ENCODE results near the gene CPEB4. TPM values are rescaled to one million over a fixed set of nuclear protein-coding genes. Genes with fewer than 3 reads are reported as not detected.

CPEB4 gene
- total and polyA plus RNA-seq, 4 donors: 46.2 to 98.7 (median 59.9) TPM

- Histone ChIP-seq H3K27me3 (ENCODE audit: control insufficient read depth, insufficient read depth, low read length) (no peaks in the 10 kb centered on the region), H3K27ac (ENCODE audit: low read depth, low read length) (no peak overlapping the region), H3K4me3 (ENCODE audit: low read depth, low read length) (no peak overlapping the region), H3K36me3 (ENCODE audit: control insufficient read depth, insufficient read depth, low read length) (no peaks in the 10 kb centered on the region), H3K9me3 (ENCODE audit: control insufficient read depth, insufficient read depth, low read length) (no peaks in the 10 kb centered on the region), H3K4me1 (ENCODE audit: control insufficient read depth, insufficient read depth, low read length) (no peaks in the 10 kb centered on the region)
- DNase-seq (ENCODE audit: low read depth in 4 of 6, low spot score in 6 of 6): no peak
- WGBS (ENCODE audit: insufficient coverage): no CpG with 5 or more reads among the region's 4 CpGs
These were observed 38.2 kb upstream of the CPEB4 start for GRCh38 chr5:173849908-173850307.

- H3K36me3 ChIP-seq (ENCODE audit: control insufficient read depth, insufficient read depth, low read length): no peaks in the 10 kb centered on the region
- no peaks in the 10 kb centered on the region for H3K27me3 ChIP-seq (ENCODE audit: control insufficient read depth, insufficient read depth, low read length)
- H3K9me3 ChIP-seq (ENCODE audit: control insufficient read depth, insufficient read depth, low read length): no peaks in the 10 kb centered on the region
- DNase-seq (ENCODE audit: low read depth in 4 of 6, low spot score in 6 of 6): no peak
- H3K4me1 ChIP-seq (ENCODE audit: control insufficient read depth, insufficient read depth, low read length): no peaks in the 10 kb centered on the region
- WGBS (ENCODE audit: insufficient coverage): 75% methylated on average over 3 of the region's 6 CpGs
- no peak overlapping the region for H3K27ac ChIP-seq (ENCODE audit: low read depth, low read length)
- no peak overlapping the region for H3K4me3 ChIP-seq (ENCODE audit: low read depth, low read length)
These were observed 37.5 kb upstream of the CPEB4 start for GRCh38 chr5:173850659-173851058.

- H3K4me1 ChIP-seq (ENCODE audit: control insufficient read depth, insufficient read depth, low read length): no peaks in the 10 kb centered on the region
These were observed 36.4 kb upstream of the CPEB4 start for GRCh38 chr5:173851595-173852243.

GRCh38 chr5:173852790-173853359, 35.3 kb upstream of the CPEB4 start:
- no peak for DNase-seq (ENCODE audit: low read depth in 4 of 6, low spot score in 6 of 6)
- H3K27me3 ChIP-seq (ENCODE audit: control insufficient read depth, insufficient read depth, low read length): no peaks in the 10 kb centered on the region
- WGBS (ENCODE audit: insufficient coverage): no CpG with 5 or more reads among the region's 7 CpGs
- H3K4me3 ChIP-seq (ENCODE audit: low read depth, low read length): no peak overlapping the region
- H3K9me3 ChIP-seq (ENCODE audit: control insufficient read depth, insufficient read depth, low read length): no peaks in the 10 kb centered on the region
- H3K36me3 ChIP-seq (ENCODE audit: control insufficient read depth, insufficient read depth, low read length): no peaks in the 10 kb centered on the region
- no peaks in the 10 kb centered on the region for H3K4me1 ChIP-seq (ENCODE audit: control insufficient read depth, insufficient read depth, low read length)
- no peak overlapping the region for H3K27ac ChIP-seq (ENCODE audit: low read depth, low read length)

More at GRCh38 chr5:173851595-173852243, 36.4 kb upstream of the CPEB4 start:
- H3K4me3 ChIP-seq (ENCODE audit: low read depth, low read length): no peak overlapping the region
- no peaks in the 10 kb centered on the region for H3K9me3 ChIP-seq (ENCODE audit: control insufficient read depth, insufficient read depth, low read length)
- H3K27ac ChIP-seq (ENCODE audit: low read depth, low read length): no peak overlapping the region
- no peak for DNase-seq (ENCODE audit: low read depth in 4 of 6, low spot score in 6 of 6)
- H3K36me3 ChIP-seq (ENCODE audit: control insufficient read depth, insufficient read depth, low read length): no peaks in the 10 kb centered on the region
- no peaks in the 10 kb centered on the region for H3K27me3 ChIP-seq (ENCODE audit: control insufficient read depth, insufficient read depth, low read length)
- 79% methylated on average over 8 of the region's 10 CpGs for WGBS (ENCODE audit: insufficient coverage)

- Histone ChIP-seq H3K27me3 (ENCODE audit: control insufficient read depth, insufficient read depth, low read length) (no peaks in the 10 kb centered on the region), H3K9me3 (ENCODE audit: control insufficient read depth, insufficient read depth, low read length) (no peaks in the 10 kb centered on the region), H3K4me1 (ENCODE audit: control insufficient read depth, insufficient read depth, low read length) (no peaks in the 10 kb centered on the region), H3K27ac (ENCODE audit: low read depth, low read length) (no peak overlapping the region), H3K36me3 (ENCODE audit: control insufficient read depth, insufficient read depth, low read length) (no peaks in the 10 kb centered on the region), H3K4me3 (ENCODE audit: low read depth, low read length) (no peak overlapping the region)
- 65% methylated on average over 8 of the region's 11 CpGs for WGBS (ENCODE audit: insufficient coverage)
- DNase-seq (ENCODE audit: low read depth in 4 of 6, low spot score in 6 of 6): peak in 1 of 6 donors; percentile 75
These were observed 34.6 kb upstream of the CPEB4 start for GRCh38 chr5:173853370-173854131.

GRCh38 chr5:173855162-173855994, 32.8 kb upstream of the CPEB4 start:
- no peaks in the 10 kb centered on the region for H3K36me3 ChIP-seq (ENCODE audit: control insufficient read depth, insufficient read depth, low read length)
- 92% methylated on average over 10 of the region's 11 CpGs for WGBS (ENCODE audit: insufficient coverage)
- no peak overlapping the region for H3K27ac ChIP-seq (ENCODE audit: low read depth, low read length)
- H3K4me3 ChIP-seq (ENCODE audit: low read depth, low read length): no peak overlapping the region
- H3K27me3 ChIP-seq (ENCODE audit: control insufficient read depth, insufficient read depth, low read length): no peaks in the 10 kb centered on the region
- peaks cover 3% of the 10 kb centered on the region for H3K4me1 ChIP-seq (ENCODE audit: control insufficient read depth, insufficient read depth, low read length)
- H3K9me3 ChIP-seq (ENCODE audit: control insufficient read depth, insufficient read depth, low read length): no peaks in the 10 kb centered on the region
- DNase-seq (ENCODE audit: low read depth in 4 of 6, low spot score in 6 of 6): no peak

GRCh38 chr5:173855995-173856656, 32.0 kb upstream of the CPEB4 start:
- H3K9me3 ChIP-seq (ENCODE audit: control insufficient read depth, insufficient read depth, low read length): no peaks in the 10 kb centered on the region
- peaks cover 3% of the 10 kb centered on the region for H3K4me1 ChIP-seq (ENCODE audit: control insufficient read depth, insufficient read depth, low read length)
- no peak for DNase-seq (ENCODE audit: low read depth in 4 of 6, low spot score in 6 of 6)
- H3K27me3 ChIP-seq (ENCODE audit: control insufficient read depth, insufficient read depth, low read length): no peaks in the 10 kb centered on the region
- H3K27ac ChIP-seq (ENCODE audit: low read depth, low read length): no peak overlapping the region
- 33% methylated on average over 2 of the region's 2 CpGs for WGBS (ENCODE audit: insufficient coverage)
- H3K4me3 ChIP-seq (ENCODE audit: low read depth, low read length): no peak overlapping the region
- H3K36me3 ChIP-seq (ENCODE audit: control insufficient read depth, insufficient read depth, low read length): no peaks in the 10 kb centered on the region

GRCh38 chr5:173857234-173857633, 30.9 kb upstream of the CPEB4 start:
- H3K4me3 ChIP-seq (ENCODE audit: low read depth, low read length): no peak overlapping the region
- peaks cover 3% of the 10 kb centered on the region for H3K4me1 ChIP-seq (ENCODE audit: control insufficient read depth, insufficient read depth, low read length)
- no peaks in the 10 kb centered on the region for H3K36me3 ChIP-seq (ENCODE audit: control insufficient read depth, insufficient read depth, low read length)
- no peak overlapping the region for H3K27ac ChIP-seq (ENCODE audit: low read depth, low read length)
- WGBS (ENCODE audit: insufficient coverage): 60% methylated on average over 2 of the region's 3 CpGs
- peak in 1 of 6 donors; percentile 53 for DNase-seq (ENCODE audit: low read depth in 4 of 6, low spot score in 6 of 6)
- H3K27me3 ChIP-seq (ENCODE audit: control insufficient read depth, insufficient read depth, low read length): no peaks in the 10 kb centered on the region
- H3K9me3 ChIP-seq (ENCODE audit: control insufficient read depth, insufficient read depth, low read length): no peaks in the 10 kb centered on the region
